Peyer's patch (tissue), 4 donors: Measurements from ENCODE around the gene NAB1. TPM values are rescaled to one million over a fixed set of nuclear protein-coding genes. Genes with fewer than 3 reads are reported as not detected.

Experiments
- DNase-seq, 3 donors: peaks; one replicate each; pipeline ENCODE4 v3.0.0-alpha.2; 2017 to 2019
- H3K27ac ChIP-seq, 4 donors: fragments of 200-600 bp; sonication (generic); one replicate each; pipeline ENCODE4 v1.5.1; 2016 to 2019
- H3K27me3 ChIP-seq, 2 donors: fragments of 200-600 bp; sonication (generic); one replicate each; pipeline ENCODE4 v1.5.1; 2019
- H3K36me3 ChIP-seq, 3 donors: fragments of 200-600 bp; sonication (generic); one replicate each; pipeline ENCODE4 v1.5.1; 2016 to 2019
- H3K4me1 ChIP-seq, 4 donors: fragments of 200-600 bp; sonication (generic); one replicate each; pipeline ENCODE4 v1.5.1; 2016 to 2019
- H3K4me3 ChIP-seq, 4 donors: fragments of 200-600 bp; sonication (generic); 1 replicate in 3 of 4; 2 replicates in 1 of 4; pipeline ENCODE4 v1.5.1; 2016 to 2019; ENCODE audit warnings: mild to moderate bottlenecking in 1 of 4
- H3K9me3 ChIP-seq, 4 donors: fragments of 200-600 bp; sonication (generic); one replicate each; pipeline ENCODE4 v1.5.1; 2016 to 2019; ENCODE audit warnings: mild to moderate bottlenecking in 1 of 4
- CTCF ChIP-seq, 6 experiments: fragments of 450-650 bp in 4 of 6; fragments of 200-600 bp in 2 of 6; sonication (generic) in 1 of 6; IDR thresholded peaks; one replicate each; pipeline ENCODE4 v1.5.1; 2017 to 2019; ENCODE audit warnings: antibody characterized with exemption in 6 of 6, mild to moderate bottlenecking in 3 of 6, moderate library complexity in 1 of 6
- POLR2A ChIP-seq, 2 donors: fragments of 450-650 bp; IDR thresholded peaks; one replicate each; pipeline ENCODE4 v1.5.1; 2017; ENCODE audit warnings: antibody characterized with exemption in 2 of 2, mild to moderate bottlenecking in 2 of 2, moderate library complexity in 2 of 2
- total RNA-seq, 4 donors: library from RNA; depleted of rRNA; stranded (reverse); fragments of >200 nt; gene quantifications; one replicate each; pipeline ENCODE4 v1.1.0, GENCODE V29; 2016

Gene NAB1
- total RNA-seq, 4 donors from 2014 or later = 23.1 to 86.6 (median 31.3) TPM

GRCh38 chr2:190723397-190724090, 74.7 kb downstream of the NAB1 start:
- DNase-seq = no peak
- no peaks in the 10 kb centered on the region for H3K4me1 ChIP-seq
- H3K36me3 ChIP-seq = no peaks in the 10 kb centered on the region
- no peaks in the 10 kb centered on the region for H3K27me3 ChIP-seq
- no peaks in the 10 kb centered on the region for H3K9me3 ChIP-seq
- no peak for TF ChIP-seq CTCF (IDR thresholded peaks at IDR 0.05)
- no peak for TF ChIP-seq POLR2A (IDR thresholded peaks at IDR 0.05)
- no peak overlapping the region for H3K4me3 ChIP-seq
- no peak overlapping the region for H3K27ac ChIP-seq

GRCh38 chr2:190726255-190726654, 77.4 kb downstream of the NAB1 start:
- no peak for DNase-seq
- H3K27ac ChIP-seq = no peak overlapping the region
- no peak for TF ChIP-seq POLR2A (IDR thresholded peaks at IDR 0.05)
- no peak for TF ChIP-seq CTCF (IDR thresholded peaks at IDR 0.05)
- H3K4me1 ChIP-seq = no peaks in the 10 kb centered on the region
- no peaks in the 10 kb centered on the region for H3K27me3 ChIP-seq
- no peaks in the 10 kb centered on the region for H3K9me3 ChIP-seq
- H3K4me3 ChIP-seq = no peak overlapping the region
- no peaks in the 10 kb centered on the region for H3K36me3 ChIP-seq

GRCh38 chr2:190736355-190736754, 87.5 kb downstream of the NAB1 start:
- no peak for TF ChIP-seq CTCF (IDR thresholded peaks at IDR 0.05)
- no peak for TF ChIP-seq POLR2A (IDR thresholded peaks at IDR 0.05)

GRCh38 chr2:190740449-190740848, 91.6 kb downstream of the NAB1 start:
- TF ChIP-seq POLR2A (IDR thresholded peaks at IDR 0.05) (no peak), CTCF (IDR thresholded peaks at IDR 0.05) (no peak)
- no peak for DNase-seq
- Histone ChIP-seq H3K9me3 (no peaks in the 10 kb centered on the region), H3K27ac (no peak overlapping the region), H3K4me3 (no peak overlapping the region), H3K36me3 (no peaks in the 10 kb centered on the region), H3K4me1 (no peaks in the 10 kb centered on the region), H3K27me3 (no peaks in the 10 kb centered on the region)

More at GRCh38 chr2:190736355-190736754, 87.5 kb downstream of the NAB1 start:
- H3K4me1 ChIP-seq = no peaks in the 10 kb centered on the region
- H3K9me3 ChIP-seq = no peaks in the 10 kb centered on the region
- DNase-seq = no peak
- no peaks in the 10 kb centered on the region for H3K27me3 ChIP-seq
- H3K36me3 ChIP-seq = no peaks in the 10 kb centered on the region
- no peak overlapping the region for H3K27ac ChIP-seq
- no peak overlapping the region for H3K4me3 ChIP-seq

Other genes starting within 250 kb of the NAB1 start
- 100 to 1,000 TPM in 3 of 4 donors, 10 to 100 TPM in 1; 40.4 to 184 (median 119) TPM for gene MFSD6, start 240.7 kb upstream of the NAB1 start, total RNA-seq
- 10 to 100 TPM in 1 of 4 donors, 1 to 10 TPM in 2, under 1 TPM in 1; 0.85 to 11.6 (median 1.8) TPM for gene NEMP2, start 114.4 kb upstream of the NAB1 start, total RNA-seq
- 100 to 1,000 TPM; 232 to 298 (median 258) TPM for gene GLS, start 231.7 kb downstream of the NAB1 start, total RNA-seq